Measurements from ENCODE around the gene DNM3. TPM values are rescaled to one million over a fixed set of nuclear protein-coding genes. Genes with fewer than 3 reads are reported as not detected.

The DNM3 gene
- total RNA-seq, 1 donor from 2014 or later, result 2.1 TPM

DNA sequence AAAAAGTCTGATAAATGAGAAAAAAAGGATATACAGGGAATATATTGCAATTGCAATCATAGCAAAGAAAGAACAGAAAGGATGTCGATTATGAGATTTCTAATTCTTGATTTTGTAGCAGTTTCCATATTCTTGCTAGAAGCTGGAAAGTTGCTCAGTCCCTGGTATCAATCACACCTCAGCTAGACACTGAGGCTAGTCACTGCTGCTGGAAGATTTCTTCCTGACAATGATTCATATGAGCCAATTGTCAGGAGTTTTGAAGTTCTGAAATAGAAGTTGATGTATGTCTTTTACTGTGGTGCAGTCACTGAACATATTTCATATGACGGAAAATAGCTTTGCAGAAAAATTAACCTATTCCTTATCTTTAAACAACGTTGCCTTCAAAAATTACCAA, 370.8 kb downstream of the DNM3 start:
- H3K27ac Mint-ChIP-seq, result no peak overlapping the region
- peaks cover 30% of the 10 kb centered on the region for H3K4me1 Mint-ChIP-seq (ENCODE audit: unreplicated experiment)

GRCh38 chr1:172215006-172215405, 373.7 kb downstream of the DNM3 start:
- TF ChIP-seq CTCF (conservative IDR thresholded peaks at IDR 0.05), result no peak

More for the DNA sequence above, 370.8 kb downstream of the DNM3 start:
- TF ChIP-seq CTCF (conservative IDR thresholded peaks at IDR 0.05), result no peak
- DNase-seq (ENCODE audit: extremely low spot score, unreplicated experiment), result no peak
- Mint-ChIP-seq H3K9me3 (no peaks in the 10 kb centered on the region), H3K27me3 (no peaks in the 10 kb centered on the region), H3K4me3 (no peak overlapping the region), H3K36me3 (no peaks in the 10 kb centered on the region)

DNA sequence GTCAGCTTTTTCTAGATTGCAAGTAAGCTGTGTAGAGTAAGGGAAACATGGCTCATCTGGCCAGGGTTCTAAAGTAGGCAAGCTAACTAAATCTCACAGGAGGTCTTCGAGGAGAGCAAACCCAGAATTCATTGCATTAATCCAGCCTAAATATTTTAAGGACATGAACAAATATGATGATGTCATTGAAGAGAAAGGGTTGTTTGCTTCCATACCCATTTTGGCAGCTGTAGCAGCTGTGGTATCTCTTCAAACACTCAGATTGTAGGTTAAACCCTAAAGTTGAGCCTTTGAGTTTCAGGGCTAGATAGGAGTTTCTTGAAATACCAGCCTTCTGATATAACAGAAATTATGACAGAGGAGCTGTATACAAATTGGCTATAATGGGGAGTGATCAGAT, 378.7 kb downstream of the DNM3 start:
- no peak overlapping the region for H3K27ac Mint-ChIP-seq
- H3K9me3 Mint-ChIP-seq, result peaks cover 11% of the 10 kb centered on the region
- no peaks in the 10 kb centered on the region for H3K36me3 Mint-ChIP-seq
- DNase-seq (ENCODE audit: extremely low spot score, unreplicated experiment), result no peak
- peaks cover 29% of the 10 kb centered on the region for H3K4me1 Mint-ChIP-seq (ENCODE audit: unreplicated experiment)
- no peak overlapping the region for H3K4me3 Mint-ChIP-seq
- H3K27me3 Mint-ChIP-seq, result no peaks in the 10 kb centered on the region
- TF ChIP-seq CTCF (conservative IDR thresholded peaks at IDR 0.05), result no peak

More at GRCh38 chr1:172215006-172215405, 373.7 kb downstream of the DNM3 start:
- DNase-seq (ENCODE audit: extremely low spot score, unreplicated experiment), result no peak
- Mint-ChIP-seq H3K27me3 (no peaks in the 10 kb centered on the region), H3K4me3 (no peak overlapping the region), H3K4me1 (ENCODE audit: unreplicated experiment) (peaks cover 35% of the 10 kb centered on the region), H3K36me3 (no peaks in the 10 kb centered on the region), H3K9me3 (no peaks in the 10 kb centered on the region), H3K27ac (no peak overlapping the region)

- TF ChIP-seq CTCF (conservative IDR thresholded peaks at IDR 0.05), result no peak
- peaks cover 29% of the 10 kb centered on the region for H3K4me1 Mint-ChIP-seq (ENCODE audit: unreplicated experiment)
- peaks cover 11% of the 10 kb centered on the region for H3K9me3 Mint-ChIP-seq
- H3K4me3 Mint-ChIP-seq, result no peak overlapping the region
- H3K36me3 Mint-ChIP-seq, result no peaks in the 10 kb centered on the region
- no peak for DNase-seq (ENCODE audit: extremely low spot score, unreplicated experiment)
- no peaks in the 10 kb centered on the region for H3K27me3 Mint-ChIP-seq
- H3K27ac Mint-ChIP-seq, result no peak overlapping the region
Observed at GRCh38 chr1:172220376-172220775, 379.1 kb downstream of the DNM3 start.

- Mint-ChIP-seq H3K36me3 (no peaks in the 10 kb centered on the region), H3K27ac (no peak overlapping the region)
- TF ChIP-seq CTCF (conservative IDR thresholded peaks at IDR 0.05), result no peak
Observed at GRCh38 chr1:172221436-172221835, 380.1 kb downstream of the DNM3 start.

DNA sequence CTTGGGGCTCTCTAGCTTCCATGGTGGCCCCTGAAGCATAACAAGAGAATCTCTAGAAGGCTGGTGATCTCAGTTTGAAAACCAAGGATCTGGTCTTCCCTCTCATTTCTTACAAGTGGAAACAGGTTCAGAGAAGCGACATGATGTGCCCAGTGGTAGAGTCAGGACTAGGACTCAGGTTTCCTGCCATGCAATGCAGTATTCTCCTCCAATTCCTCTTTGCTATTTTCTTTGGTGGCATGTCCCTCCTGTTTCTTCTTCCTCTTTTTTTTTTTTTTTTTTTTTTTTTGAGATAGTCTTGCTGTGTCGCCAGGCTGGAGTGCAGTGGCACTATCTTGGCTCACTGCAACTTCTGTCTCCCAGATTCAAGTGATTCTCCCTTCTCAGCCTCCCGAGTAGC, 383.6 kb downstream of the DNM3 start:
- TF ChIP-seq CTCF (conservative IDR thresholded peaks at IDR 0.05), result no peak
- Mint-ChIP-seq H3K36me3 (no peaks in the 10 kb centered on the region), H3K4me3 (no peak overlapping the region), H3K27ac (no peak overlapping the region), H3K27me3 (no peaks in the 10 kb centered on the region), H3K9me3 (peaks cover 11% of the 10 kb centered on the region), H3K4me1 (ENCODE audit: unreplicated experiment) (peaks cover 21% of the 10 kb centered on the region)
- DNase-seq (ENCODE audit: extremely low spot score, unreplicated experiment), result no peak

More at GRCh38 chr1:172221436-172221835, 380.1 kb downstream of the DNM3 start:
- Mint-ChIP-seq H3K9me3 (peaks cover 11% of the 10 kb centered on the region), H3K4me3 (no peak overlapping the region), H3K27me3 (no peaks in the 10 kb centered on the region), H3K4me1 (ENCODE audit: unreplicated experiment) (peaks cover 29% of the 10 kb centered on the region)
- no peak for DNase-seq (ENCODE audit: extremely low spot score, unreplicated experiment)
